ENCODE measurements around the gene PTPRB.

The PTPRB gene

GRCh38 chr12:70598467-70599193, 38.6 kb downstream of the PTPRB start:
- ChIA-PET CTCF (interaction anchor here (0.8 to 1.4 kb wide), 5 partner anchors 123 to 719 kb away, joined by 3 to 4 read pairs (median 3); no protein-coding TSS in a partner anchor), POLR2A (no interaction called here)
- DNase-seq (ENCODE audit: low read depth, low spot score) = no peak
- no peak overlapping the region for H3K4me3 ChIP-seq (ENCODE audit: low read depth, low read length)
- TF ChIP-seq CTCF (IDR thresholded peaks at IDR 0.05; ENCODE audit: insufficient read depth, low read length, missing control alignments) = no peak

- TF ChIP-seq CTCF (IDR thresholded peaks at IDR 0.05; ENCODE audit: insufficient read depth, low read length, missing control alignments) = no peak
- CTCF ChIA-PET = interaction anchor here (1.6 to 6.9 kb wide), 4 partner anchors 11 to 714 kb away, joined by 4 to 199 read pairs (median 5); no protein-coding TSS in a partner anchor
- POLR2A ChIA-PET = no interaction called here
Observed at GRCh38 chr12:70592664-70593063, 44.6 kb downstream of the PTPRB start.

GRCh38 chr12:70590549-70591226, 46.5 kb downstream of the PTPRB start:
- no peak for TF ChIP-seq CTCF (IDR thresholded peaks at IDR 0.05; ENCODE audit: insufficient read depth, low read length, missing control alignments)
- no peak for DNase-seq (ENCODE audit: low read depth, low spot score)
- no peak overlapping the region for H3K4me3 ChIP-seq (ENCODE audit: low read depth, low read length)
- ChIA-PET POLR2A (no interaction called here), CTCF (interaction anchor here (0.7 to 6.9 kb wide), 18 partner anchors 9 to 714 kb away, joined by 3 to 199 read pairs (median 4); no protein-coding TSS in a partner anchor)

More at GRCh38 chr12:70592664-70593063, 44.6 kb downstream of the PTPRB start:
- DNase-seq (ENCODE audit: low read depth, low spot score) = no peak
- no peak overlapping the region for H3K4me3 ChIP-seq (ENCODE audit: low read depth, low read length)

GRCh38 chr12:70590051-70590450, 47.2 kb downstream of the PTPRB start:
- no peak overlapping the region for H3K4me3 ChIP-seq (ENCODE audit: low read depth, low read length)
- ChIA-PET CTCF (interaction anchor here (0.9 to 6.9 kb wide), 14 partner anchors 8 to 713 kb away, joined by 3 to 199 read pairs (median 5); no protein-coding TSS in a partner anchor), POLR2A (no interaction called here)
- peak; percentile 80 for TF ChIP-seq CTCF (IDR thresholded peaks at IDR 0.05; ENCODE audit: insufficient read depth, low read length, missing control alignments)
- peak; percentile 28 for DNase-seq (ENCODE audit: low read depth, low spot score)

- no peak overlapping the region for H3K4me3 ChIP-seq (ENCODE audit: low read depth, low read length)
- POLR2A ChIA-PET = no interaction called here
- TF ChIP-seq CTCF (IDR thresholded peaks at IDR 0.05; ENCODE audit: insufficient read depth, low read length, missing control alignments) = no peak
- CTCF ChIA-PET = interaction anchor here (0.8 to 7.4 kb wide), 4 partner anchors 109 to 706 kb away, joined by 3 to 82 read pairs (median 24); no protein-coding TSS in a partner anchor
- DNase-seq (ENCODE audit: low read depth, low spot score) = no peak
Observed at GRCh38 chr12:70584332-70584731, 52.9 kb downstream of the PTPRB start.

- ChIA-PET POLR2A (no interaction called here), CTCF (interaction anchor here (2.2 to 7.4 kb wide), 4 partner anchors 10 to 705 kb away, joined by 5 to 82 read pairs (median 31); no protein-coding TSS in a partner anchor)
- TF ChIP-seq CTCF (IDR thresholded peaks at IDR 0.05; ENCODE audit: insufficient read depth, low read length, missing control alignments) = no peak
- no peak overlapping the region for H3K4me3 ChIP-seq (ENCODE audit: low read depth, low read length)
- no peak for DNase-seq (ENCODE audit: low read depth, low spot score)
Observed at GRCh38 chr12:70583251-70583650, 54.0 kb downstream of the PTPRB start.
